ENCODE data around the gene CIROP. TPM values are rescaled to one million over a fixed set of nuclear protein-coding genes. Genes with fewer than 3 reads are reported as not detected.

The CIROP gene
- total and polyA plus RNA-seq, 12 donors: not detected

- no peaks in the 10 kb centered on the region for H3K9me3 ChIP-seq (replicated peaks in 1 of 3)
- H3K4me3 ChIP-seq: no peak overlapping the region
- no peak for TF ChIP-seq CTCF (IDR thresholded peaks at IDR 0.05)
- TF ChIP-seq POLR2A (IDR thresholded peaks at IDR 0.05): no peak
- intact Hi-C loops (cut with DNase I): loop anchor here in 1 of 2 donors (10.0 kb wide), 1 partner anchor 169 kb away; no protein-coding TSS in a partner anchor
- WGBS, 4 donors: 77 to 91% (median 84%) methylated on average over 9 of the region's 9 CpGs
- DNase-seq: no peak
- H3K27ac ChIP-seq: no peak overlapping the region
- peaks cover 0 to 20% of the 10 kb centered on the region in 2 donors for H3K4me1 ChIP-seq (replicated peaks in 1 of 2)
- peaks cover 0 to 11% of the 10 kb centered on the region in 2 donors for H3K36me3 ChIP-seq (replicated peaks in 1 of 2)
- H3K27me3 ChIP-seq: no peaks in the 10 kb centered on the region
Measured at GRCh38 chr14:23125933-23126524, 21.2 kb upstream of the CIROP start.

- intact Hi-C loops (cut with DNase I): loop anchor here in 1 of 2 donors (10.0 kb wide), 1 partner anchor 170 kb away; no protein-coding TSS in a partner anchor
- Histone ChIP-seq H3K27ac (no peak overlapping the region), H3K4me1 (replicated peaks in 1 of 2) (peaks cover 0 to 16% of the 10 kb centered on the region in 2 donors)
Measured at GRCh38 chr14:23125011-23125410, 20.2 kb upstream of the CIROP start.

GRCh38 chr14:23124337-23124954 is 19.7 kb upstream of the CIROP start:
- intact Hi-C loops (cut with DNase I): loop anchor here in 1 of 2 donors (10.0 kb wide), 1 partner anchor 170 kb away; no protein-coding TSS in a partner anchor
- no peak for TF ChIP-seq CTCF (IDR thresholded peaks at IDR 0.05)
- TF ChIP-seq POLR2A (IDR thresholded peaks at IDR 0.05): no peak

More at GRCh38 chr14:23125011-23125410, 20.2 kb upstream of the CIROP start:
- Histone ChIP-seq H3K36me3 (replicated peaks in 1 of 2) (peaks cover 0 to 11% of the 10 kb centered on the region in 2 donors), H3K4me3 (no peak overlapping the region), H3K27me3 (no peaks in the 10 kb centered on the region), H3K9me3 (replicated peaks in 1 of 3) (no peaks in the 10 kb centered on the region)
- no peak for TF ChIP-seq CTCF (IDR thresholded peaks at IDR 0.05)
- 56 to 74% (median 64%) methylated on average over 3 of the region's 3 CpGs for WGBS, 4 donors
- DNase-seq: no peak

GRCh38 chr14:23123419-23123818 is 18.6 kb upstream of the CIROP start:
- DNase-seq: peak; percentile 66 to 92 (median 78)
- 29 to 44% (median 37%) methylated on average over 3 to 8 of the region's 8 CpGs for WGBS, 4 donors
- Histone ChIP-seq H3K27me3 (no peaks in the 10 kb centered on the region), H3K27ac (no peak overlapping the region), H3K4me3 (no peak overlapping the region), H3K9me3 (replicated peaks in 1 of 3) (no peaks in the 10 kb centered on the region), H3K36me3 (replicated peaks in 1 of 2) (peaks cover 0 to 8% of the 10 kb centered on the region in 2 donors), H3K4me1 (replicated peaks in 1 of 2) (peaks cover 0 to 16% of the 10 kb centered on the region in 2 donors)
- intact Hi-C loops (cut with DNase I): loop anchor here in 1 of 2 donors (10.0 kb wide), 1 partner anchor 171 kb away; no protein-coding TSS in a partner anchor
- TF ChIP-seq CTCF (IDR thresholded peaks at IDR 0.05) (no peak), POLR2A (IDR thresholded peaks at IDR 0.05) (no peak)

More at GRCh38 chr14:23124337-23124954, 19.7 kb upstream of the CIROP start:
- Histone ChIP-seq H3K27me3 (no peaks in the 10 kb centered on the region), H3K27ac (no peak overlapping the region), H3K4me3 (no peak overlapping the region), H3K9me3 (replicated peaks in 1 of 3) (no peaks in the 10 kb centered on the region), H3K4me1 (replicated peaks in 1 of 2) (peaks cover 0 to 16% of the 10 kb centered on the region in 2 donors), H3K36me3 (replicated peaks in 1 of 2) (peaks cover 0 to 11% of the 10 kb centered on the region in 2 donors)
- DNase-seq: no peak
- 91 to 94% (median 92%) methylated on average over 13 of the region's 13 CpGs for WGBS, 4 donors
